DMS153 treated with DMSO at 0.1 percent for 48 hours (cell line): ENCODE measurements around the gene CMSS1.
"Not testable (repeated sequence)": the region's sequence is repeated elsewhere in the genome, so short reads cannot be mapped to it uniquely, and the experiment has no call there.

Experiments
- DNase-seq: peaks from one replicate; lab custom pipeline; 2025; ENCODE audit not compliant: unreplicated experiment; lab: John Stamatoyannopoulos, UW

CMSS1 gene

GRCh38 chr3:100209948-100210771 is 392.5 kb downstream of the CMSS1 start:
- no peak for DNase-seq

- DNase-seq, result peak; percentile 48
Observed at GRCh38 chr3:100210772-100211135, 393.1 kb downstream of the CMSS1 start.

DNA sequence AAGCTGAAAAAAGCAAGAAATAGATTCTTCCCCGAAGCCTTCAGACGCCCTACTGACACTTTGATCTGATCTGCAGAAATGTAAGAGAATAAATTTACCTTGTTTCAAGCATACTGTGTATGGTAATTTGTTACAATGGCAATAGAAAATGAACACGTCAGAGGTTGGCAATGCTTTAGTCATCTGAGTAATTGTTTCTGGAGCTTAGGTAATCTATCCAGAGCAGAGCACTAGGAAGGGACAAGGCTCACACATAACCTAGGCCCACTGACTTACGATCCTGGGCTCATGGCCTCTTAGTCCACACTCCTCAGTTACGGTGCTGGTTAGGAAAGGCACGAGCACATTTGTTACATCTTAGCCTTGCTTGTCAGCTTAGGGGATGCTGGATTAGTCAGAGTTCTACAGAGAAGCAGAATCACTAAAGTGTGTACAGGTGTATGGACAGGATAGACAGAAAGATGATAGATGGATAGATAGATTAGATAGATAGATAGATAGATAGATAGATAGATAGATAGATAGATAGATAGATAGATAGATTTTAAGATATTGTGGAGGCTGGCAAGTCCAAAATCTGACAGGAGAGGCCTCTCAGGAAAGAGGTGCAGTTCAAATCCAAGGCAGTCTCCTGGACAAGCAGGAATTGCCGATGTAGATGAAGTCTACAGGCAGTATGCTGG is 396.4 kb downstream of the CMSS1 start:
- no peak for DNase-seq

DNA sequence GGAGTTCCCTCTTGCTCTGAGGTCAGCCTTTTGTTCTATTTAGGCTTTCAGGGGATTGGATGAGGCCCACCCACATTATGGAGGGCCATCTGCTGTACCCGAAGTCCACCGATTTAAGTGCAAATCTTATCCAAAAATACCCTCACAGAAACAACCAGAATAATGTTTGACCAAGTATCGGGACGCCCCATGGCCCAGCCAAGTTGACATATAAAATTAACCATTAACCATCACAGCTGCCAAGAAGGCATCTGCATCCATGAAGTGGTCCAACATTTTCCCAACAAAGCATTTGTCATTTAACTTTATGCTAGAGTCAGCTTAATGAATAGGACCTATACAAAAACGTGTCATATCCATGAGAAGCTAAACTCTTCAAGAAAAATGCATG is 396.9 kb downstream of the CMSS1 start:
- DNase-seq, result no peak

DNA sequence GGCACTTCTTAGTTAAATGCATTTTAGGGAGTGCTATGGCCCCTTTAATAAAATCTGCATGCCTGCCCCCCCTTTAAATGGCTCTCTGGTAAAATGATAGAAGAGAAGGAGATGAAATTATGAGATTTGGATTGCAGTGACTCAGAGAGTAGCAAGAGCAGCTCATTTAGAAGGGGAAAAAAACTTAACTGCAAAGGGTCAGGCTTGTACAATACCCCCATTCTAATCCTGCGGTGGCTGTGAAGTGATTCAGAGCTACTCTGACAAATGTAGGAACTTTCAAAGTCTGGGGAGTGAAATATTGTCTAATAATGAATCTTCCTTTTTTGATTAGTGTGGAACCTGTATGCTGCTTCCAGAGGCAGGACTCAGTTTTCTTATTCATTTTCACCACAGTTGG is 399.1 kb downstream of the CMSS1 start:
- DNase-seq, result no peak

DNA sequence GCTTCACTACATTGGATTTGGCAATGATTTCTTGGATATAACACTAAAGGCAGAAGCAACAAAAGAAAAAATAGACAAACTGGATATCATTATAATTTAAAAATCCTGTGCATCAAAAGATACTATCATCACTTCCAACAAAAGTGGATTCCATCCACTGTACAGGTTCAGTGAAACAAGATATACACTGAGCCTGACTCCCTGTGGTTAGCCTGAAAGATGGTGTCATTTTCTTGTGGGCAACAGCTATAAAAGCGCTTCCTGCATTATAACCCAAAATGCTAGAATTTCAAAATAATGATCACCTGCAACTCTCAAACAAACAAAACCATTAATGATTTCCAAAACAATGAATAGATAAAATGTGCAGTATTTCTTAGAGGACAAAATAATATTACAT is 403.5 kb downstream of the CMSS1 start:
- no peak for DNase-seq

DNA sequence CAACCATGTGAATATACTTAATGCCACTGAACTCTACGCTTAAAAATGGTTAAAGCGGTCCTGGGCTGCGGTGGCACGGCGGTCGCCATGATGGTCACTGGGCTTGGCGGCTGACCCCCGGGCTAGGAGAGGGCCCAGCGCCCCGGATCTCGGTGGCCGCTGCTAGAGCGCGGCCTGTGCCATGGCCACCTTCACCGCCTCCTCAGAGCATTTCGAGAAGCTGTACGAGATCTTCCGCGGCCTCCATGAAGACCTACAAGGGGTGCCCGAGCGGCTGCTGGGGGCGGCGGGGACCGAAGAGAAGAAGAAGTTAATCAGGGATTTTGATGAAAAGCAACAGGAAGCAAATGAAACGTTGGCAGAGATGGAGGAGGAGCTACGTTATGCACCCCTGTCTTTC is 407.5 kb downstream of the CMSS1 start:
- no peak for DNase-seq

GRCh38 chr3:100225883-100226282 is 408.2 kb downstream of the CMSS1 start:
- no peak for DNase-seq

DNA sequence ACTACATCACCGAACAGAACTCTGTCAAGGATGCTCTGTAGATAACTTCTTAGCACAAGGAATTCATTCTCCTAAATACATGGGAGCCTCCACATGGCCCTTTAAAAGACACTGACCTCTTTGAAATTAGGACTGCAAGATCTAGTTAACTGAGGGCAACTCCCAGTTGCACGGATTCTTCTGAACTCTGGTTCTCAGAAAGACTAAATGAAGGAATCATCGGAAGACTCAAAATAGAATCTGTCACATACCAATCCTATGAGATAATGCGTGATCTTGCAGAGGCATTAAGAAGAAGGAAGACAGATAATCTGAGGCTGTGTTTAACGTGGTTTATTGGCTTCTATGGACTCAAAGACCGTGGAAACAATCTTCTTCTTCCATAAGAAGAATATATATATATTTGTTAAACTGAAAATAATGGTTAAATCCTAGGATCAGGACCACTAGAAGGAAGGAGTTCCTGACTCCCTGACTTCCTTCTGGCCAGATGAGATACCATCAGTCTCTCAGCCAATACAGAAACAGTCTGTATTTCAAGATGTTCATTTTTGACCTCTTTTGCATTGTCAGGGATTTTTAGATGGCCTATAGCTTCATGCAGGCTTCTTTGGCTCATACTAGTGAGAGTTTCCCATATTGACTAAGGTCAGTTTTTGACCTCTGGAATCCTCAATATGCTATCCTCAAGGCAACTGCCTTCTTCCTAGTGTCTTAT is 409.2 kb downstream of the CMSS1 start:
- DNase-seq, result no peak

DNA sequence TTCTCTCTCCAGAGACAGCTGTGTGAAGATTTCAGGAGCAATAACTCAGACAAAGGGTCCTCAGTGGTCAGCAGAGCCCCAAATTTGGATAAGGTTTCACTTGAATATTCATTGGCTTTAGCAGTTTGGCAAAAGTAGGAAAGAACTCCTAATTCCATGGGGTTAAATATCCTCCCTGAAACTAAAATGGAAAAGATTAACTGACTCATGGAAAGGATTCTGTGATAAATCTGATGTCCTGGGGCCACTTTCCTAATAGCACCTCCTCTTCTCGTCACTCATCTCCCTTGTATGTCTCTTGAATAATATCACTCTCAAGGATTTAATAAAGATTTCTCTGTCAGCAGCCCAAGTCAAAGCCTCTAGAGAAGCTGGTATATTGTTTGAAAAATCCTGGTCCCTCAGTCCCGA is 409.9 kb downstream of the CMSS1 start:
- DNase-seq, result no peak

DNA sequence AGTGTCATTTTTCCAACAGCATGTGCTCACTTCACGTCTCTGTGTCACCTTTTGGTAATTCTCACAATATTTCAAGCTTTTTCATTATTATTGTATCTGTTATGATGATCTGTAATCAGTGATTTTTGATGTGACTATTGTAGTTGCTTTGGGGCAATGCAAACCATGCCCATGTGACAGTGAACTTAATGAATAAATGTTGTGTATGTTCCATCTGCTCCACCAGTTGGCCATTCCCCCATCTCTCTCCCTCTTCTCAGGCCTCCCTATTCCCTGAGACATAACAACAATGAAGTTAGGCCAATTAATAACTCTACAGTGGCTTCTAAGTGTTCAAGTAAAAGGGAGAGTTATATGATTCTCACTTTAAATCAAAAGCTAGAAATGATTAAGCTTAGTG is 410.6 kb downstream of the CMSS1 start:
- DNase-seq, result no peak

GRCh38 chr3:100229188-100229587 is 411.5 kb downstream of the CMSS1 start:
- DNase-seq, result not testable (repeated sequence)

- no peak for DNase-seq
Observed at GRCh38 chr3:100230710-100231109, 413.0 kb downstream of the CMSS1 start.
